GM23248 (cell line): ENCODE results near the gene LAMA2.

ENCODE experiments used
- EZH2 ChIP-seq: fragments of 200-600 bp; sonication (generic); IDR thresholded peaks from 2 replicates; pipeline ENCODE4 v1.6.1; 2018; ENCODE audit warnings: antibody characterized with exemption, mild to moderate bottlenecking; ENCODE audit not compliant: insufficient read depth, poor library complexity, severe bottlenecking
- EZH2phosphoT487 ChIP-seq: fragments of 200-600 bp; sonication (generic); IDR thresholded peaks from 2 replicates; pipeline ENCODE4 v1.6.1; 2018; ENCODE audit warnings: antibody characterized with exemption, moderate library complexity, mild to moderate bottlenecking, low read depth; ENCODE audit not compliant: insufficient read depth

DNA sequence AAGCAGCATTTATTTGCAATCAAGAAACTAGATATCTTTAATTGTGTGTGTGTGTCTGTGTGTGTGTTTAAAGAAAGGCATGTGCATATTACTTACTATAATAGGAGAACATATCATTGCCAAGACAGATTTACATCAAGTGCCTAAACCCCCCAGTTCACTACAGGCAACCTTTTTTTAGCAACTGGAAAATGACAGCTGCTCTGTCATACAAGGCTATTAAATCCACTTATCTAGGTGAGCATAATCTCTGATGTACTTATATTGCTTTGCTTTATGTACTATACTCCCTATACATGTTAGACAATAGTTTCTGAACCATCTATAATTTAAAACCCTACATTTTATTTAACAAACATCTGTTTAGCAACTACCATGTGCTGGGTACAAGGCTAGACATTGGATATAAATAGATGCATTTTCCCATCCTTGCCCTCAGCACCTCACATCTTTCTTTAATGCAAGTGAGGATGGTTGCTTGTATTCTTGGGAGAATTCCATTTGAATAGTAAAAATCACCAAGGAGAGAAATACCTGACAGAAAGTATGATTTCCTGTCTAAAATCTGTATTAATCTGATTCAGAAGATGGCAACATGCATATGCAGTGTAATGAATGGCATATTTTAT, 398.3 kb downstream of the LAMA2 start:
- no peak for TF ChIP-seq EZH2
- TF ChIP-seq EZH2phosphoT487, result no peak
